Measurements from ENCODE around the gene PRKCZ.

PRKCZ gene

DNA sequence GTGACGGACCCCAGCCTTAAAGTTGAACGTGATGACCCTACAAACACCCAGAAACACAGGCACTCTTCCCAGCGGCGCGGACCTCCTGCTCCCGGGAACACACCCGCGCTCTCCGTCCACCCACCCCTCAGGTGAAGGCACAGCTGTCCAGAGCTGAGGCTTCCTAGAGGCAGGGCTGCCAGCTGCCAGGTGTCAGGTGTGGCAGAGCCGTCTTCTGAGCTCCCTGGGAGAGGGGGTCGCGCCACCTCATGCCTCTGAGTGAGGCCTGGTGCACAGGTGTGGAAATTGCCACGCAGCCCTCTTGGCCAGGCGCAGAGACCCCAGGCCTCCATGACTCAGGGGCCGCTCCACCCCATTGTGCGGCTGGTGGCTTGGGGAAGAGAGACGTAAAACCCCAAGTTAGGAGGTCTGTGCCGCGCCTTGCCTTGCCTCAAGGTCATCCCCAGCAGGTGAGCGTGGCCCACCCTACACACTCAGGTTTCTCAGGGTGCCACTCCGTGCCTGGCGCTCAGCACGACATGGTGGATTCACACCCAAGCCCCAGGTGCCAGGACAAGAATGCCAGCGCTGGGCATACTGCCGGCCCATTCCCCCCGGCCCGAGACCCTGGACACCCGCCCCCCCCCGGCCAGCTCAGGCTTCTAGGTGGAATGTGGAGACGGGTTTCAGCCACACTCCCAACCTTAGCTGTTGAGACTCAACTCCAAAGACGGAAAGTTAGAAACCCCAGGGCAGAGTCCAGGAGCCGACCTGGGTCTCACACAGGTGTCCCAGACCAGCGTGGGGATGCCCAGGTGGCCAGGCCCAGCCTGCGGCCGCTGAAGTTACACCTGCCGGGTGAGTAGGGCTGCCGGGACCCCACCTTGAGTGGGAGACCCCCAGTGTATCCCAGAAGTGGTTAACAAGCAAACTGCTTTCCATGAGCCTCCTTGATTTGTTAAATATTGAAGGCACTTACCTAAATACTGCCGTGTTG, 136.0 kb downstream of the PRKCZ start:
- H3K4me3 ChIP-seq (ENCODE audit: low read length) = no peak overlapping the region
- TF ChIP-seq ZNF274 (IDR thresholded peaks at IDR 0.05; ENCODE audit: low read depth, low read length) = no peak

- TF ChIP-seq ZNF274 (IDR thresholded peaks at IDR 0.05; ENCODE audit: low read depth, low read length) = no peak
- no peak overlapping the region for H3K4me3 ChIP-seq (ENCODE audit: low read length)
These were observed 136.7 kb downstream of the PRKCZ start for GRCh38 chr1:2186901-2187300.

DNA sequence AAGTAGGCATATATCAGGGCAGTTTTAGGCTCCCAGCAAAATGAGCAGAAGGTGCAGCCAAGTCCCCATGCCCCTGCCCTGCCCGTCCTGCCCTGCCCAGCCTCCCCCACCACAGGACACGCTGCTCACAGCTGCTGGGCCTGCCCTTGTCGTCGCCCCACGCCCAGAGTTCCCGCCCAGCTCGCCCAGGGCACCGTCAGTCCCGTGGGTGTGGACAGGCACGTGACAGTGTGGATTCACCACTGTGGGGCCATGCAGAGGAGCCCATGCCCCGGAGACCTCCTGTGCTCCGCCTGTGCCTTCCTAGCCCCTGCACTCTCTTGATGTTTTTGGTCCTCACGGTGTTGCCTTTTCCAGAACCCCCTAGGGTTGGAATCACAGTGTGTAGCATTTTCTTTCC, 137.4 kb downstream of the PRKCZ start:
- H3K4me3 ChIP-seq (ENCODE audit: low read length) = no peak overlapping the region
- no peak for TF ChIP-seq ZNF274 (IDR thresholded peaks at IDR 0.05; ENCODE audit: low read depth, low read length)

DNA sequence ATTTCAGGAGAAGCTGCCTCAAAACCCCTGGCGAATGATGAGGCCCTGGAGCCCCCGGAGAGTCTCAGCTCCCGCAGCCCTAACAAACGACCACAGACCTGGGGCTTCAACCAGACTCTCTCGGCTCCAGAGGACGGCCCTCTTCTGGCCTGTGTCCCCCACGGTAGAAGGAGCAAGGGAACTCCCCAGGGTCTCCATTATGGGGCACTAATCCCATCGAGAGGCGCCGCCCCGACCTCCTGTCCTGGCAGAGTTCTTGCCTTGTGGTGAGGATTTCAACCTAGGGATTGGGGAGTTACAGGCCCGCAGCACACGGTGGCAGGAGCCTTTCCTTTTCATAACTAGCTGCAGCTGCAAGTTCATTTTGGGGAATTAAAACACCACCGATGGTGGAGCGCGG, 138.1 kb downstream of the PRKCZ start:
- TF ChIP-seq ZNF274 (IDR thresholded peaks at IDR 0.05; ENCODE audit: low read depth, low read length) = no peak
- no peak overlapping the region for H3K4me3 ChIP-seq (ENCODE audit: low read length)

- no peak for TF ChIP-seq ZNF274 (IDR thresholded peaks at IDR 0.05; ENCODE audit: low read depth, low read length)
- H3K4me3 ChIP-seq (ENCODE audit: low read length) = peak overlapping the region; percentile 33; the same call in 1 of the 2 replicates
These were observed 139.5 kb downstream of the PRKCZ start for GRCh38 chr1:2189459-2190425.

DNA sequence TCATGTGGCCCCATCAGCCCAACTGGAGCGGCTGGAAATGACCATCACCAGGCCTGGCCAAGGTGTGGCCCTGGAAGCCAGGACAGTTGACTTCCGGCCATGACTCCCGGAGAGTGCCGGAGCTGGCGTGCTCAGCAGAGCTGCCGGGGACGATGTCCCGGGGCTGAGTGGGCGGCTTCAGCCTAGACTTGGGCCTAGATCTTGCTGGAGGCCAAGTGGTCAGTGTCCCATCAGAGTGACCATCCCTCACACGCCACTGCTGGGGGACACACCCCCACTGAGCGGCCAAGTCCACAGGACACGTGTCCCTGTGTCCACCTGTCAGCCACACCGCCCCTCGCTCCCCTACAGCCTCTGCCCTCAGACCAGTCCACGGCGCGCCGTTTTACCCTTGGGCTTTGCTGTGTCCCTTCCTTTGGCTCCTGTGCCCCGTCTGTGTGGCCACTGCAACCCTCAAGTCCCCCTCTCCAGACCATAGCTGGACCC, 140.3 kb downstream of the PRKCZ start:
- TF ChIP-seq ZNF274 (IDR thresholded peaks at IDR 0.05; ENCODE audit: low read depth, low read length) = no peak
- H3K4me3 ChIP-seq (ENCODE audit: low read length) = no peak overlapping the region

- no peak overlapping the region for H3K4me3 ChIP-seq (ENCODE audit: low read length)
- TF ChIP-seq ZNF274 (IDR thresholded peaks at IDR 0.05; ENCODE audit: low read depth, low read length) = no peak
These were observed 142.1 kb downstream of the PRKCZ start for GRCh38 chr1:2192031-2192995.

GRCh38 chr1:2193514-2194281, 143.5 kb downstream of the PRKCZ start:
- H3K4me3 ChIP-seq (ENCODE audit: low read length) = peak overlapping the region; percentile 63
- no peak for TF ChIP-seq ZNF274 (IDR thresholded peaks at IDR 0.05; ENCODE audit: low read depth, low read length)

GRCh38 chr1:2194319-2194897, 144.2 kb downstream of the PRKCZ start, which contains the start of gene FAAP20:
FAAP20 (minus strand) TSS chr1:2194772; CDS start chr1:2194749, 23 bp downstream.
- TF ChIP-seq ZNF274 (IDR thresholded peaks at IDR 0.05; ENCODE audit: low read depth, low read length) = no peak
- peak within 1 kb of the TSS; percentile 68 for H3K4me3 ChIP-seq (ENCODE audit: low read length)

- TF ChIP-seq ZNF274 (IDR thresholded peaks at IDR 0.05; ENCODE audit: low read depth, low read length) = no peak
These were observed 144.9 kb downstream of the PRKCZ start for GRCh38 chr1:2194898-2195673.

GRCh38 chr1:2195785-2196184, 145.6 kb downstream of the PRKCZ start:
- TF ChIP-seq ZNF274 (IDR thresholded peaks at IDR 0.05; ENCODE audit: low read depth, low read length) = no peak
- H3K4me3 ChIP-seq (ENCODE audit: low read length) = no peak overlapping the region

More at GRCh38 chr1:2194898-2195673, 144.9 kb downstream of the PRKCZ start:
- peak overlapping the region; percentile 68; the same call in 1 of the 2 replicates for H3K4me3 ChIP-seq (ENCODE audit: low read length)

All from GM08714 (cell line).